MM.1S (cell line): ENCODE measurements around the gene THOC2.

ENCODE experiments used
- DNase-seq: peaks from one replicate; pipeline ENCODE4 v3.0.0-alpha.2; 2015
- H2AFZ ChIP-seq: fragments of 300-600 bp; sonication (generic); 2 replicates; pipeline ENCODE4 v1.6.0; 2016; ENCODE audit warnings: antibody characterized with exemption, low read length
- H3F3A ChIP-seq: fragments of 300-600 bp; sonication (generic); 2 replicates; pipeline ENCODE4 v1.6.1; 2016; ENCODE audit warnings: mild to moderate bottlenecking, antibody characterized with exemption, low read length, moderate library complexity, mixed read lengths; ENCODE audit not compliant: insufficient read depth
- H3K27ac ChIP-seq: fragments of 300-600 bp; sonication (generic); 2 replicates; pipeline ENCODE4 v1.5.1; 2016; ENCODE audit warnings: mild to moderate bottlenecking, low read length
- H3K27me3 ChIP-seq: fragments of 300-600 bp; sonication (generic); replicated peaks from 2 replicates; pipeline ENCODE4 v1.6.0; 2016; ENCODE audit warnings: low read length; ENCODE audit not compliant: insufficient read depth
- H3K36me3 ChIP-seq: fragments of 300-600 bp; sonication (generic); replicated peaks from 2 replicates; pipeline ENCODE4 v1.6.1; 2016; ENCODE audit warnings: mild to moderate bottlenecking, low read length, mixed read lengths; ENCODE audit not compliant: insufficient read depth
- H3K4me1 ChIP-seq: fragments of 300-600 bp; sonication (generic); 2 replicates; pipeline ENCODE4 v1.6.1; 2016; ENCODE audit warnings: low read length, mixed read lengths
- H3K4me2 ChIP-seq: fragments of 300-600 bp; sonication (generic); 2 replicates; pipeline ENCODE4 v1.6.0; 2016; ENCODE audit warnings: low read depth, low read length
- H3K4me3 ChIP-seq: fragments of 300-600 bp; sonication (generic); 2 replicates; pipeline ENCODE4 v1.5.1; 2016; ENCODE audit warnings: low read length, mixed read lengths
- H3K79me2 ChIP-seq: fragments of 300-600 bp; sonication (generic); 2 replicates; pipeline ENCODE4 v1.6.1; 2016; ENCODE audit warnings: mixed run types, low read length, mixed read lengths
- H3K9ac ChIP-seq: fragments of 300-600 bp; sonication (generic); 2 replicates; pipeline ENCODE4 v1.6.1; 2016; ENCODE audit warnings: low read length, mixed read lengths
- H3K9me2 ChIP-seq: fragments of 300-600 bp; sonication (generic); replicated peaks from 2 replicates; pipeline ENCODE4 v1.6.1; 2016; ENCODE audit warnings: mild to moderate bottlenecking, low read length, mixed read lengths; ENCODE audit not compliant: insufficient read depth
- H3K9me3 ChIP-seq: fragments of 300-600 bp; sonication (generic); replicated peaks from 2 replicates; pipeline ENCODE4 v1.6.1; 2016; ENCODE audit warnings: mild to moderate bottlenecking, low read length, mixed read lengths; ENCODE audit not compliant: insufficient read depth
- H4K20me1 ChIP-seq: fragments of 300-600 bp; sonication (generic); 2 replicates; pipeline ENCODE4 v1.6.1; 2016; ENCODE audit warnings: mild to moderate bottlenecking, low read length, moderate library complexity, mixed read lengths; ENCODE audit not compliant: insufficient read depth
- EZH2 ChIP-seq: fragments of 300-600 bp; sonication (generic); optimal IDR thresholded peaks from 2 replicates; pipeline ENCODE3; 2017; ENCODE audit warnings: low read depth, mild to moderate bottlenecking, antibody characterized with exemption, low read length, mixed read lengths
- EZH2phosphoT487 ChIP-seq: fragments of 300-600 bp; sonication (generic); IDR thresholded peaks from 2 replicates; pipeline ENCODE4 v1.6.1; 2018; ENCODE audit warnings: antibody characterized with exemption, low read length
- TF ChIP-seq, protein P1 (sequence below): fragments of 300-600 bp; sonication (generic); IDR thresholded peaks from 2 replicates; pipeline ENCODE4 v1.5.1; 2016; ENCODE audit warnings: antibody characterized with exemption, low read length, mixed read lengths

Gene THOC2

DNA sequence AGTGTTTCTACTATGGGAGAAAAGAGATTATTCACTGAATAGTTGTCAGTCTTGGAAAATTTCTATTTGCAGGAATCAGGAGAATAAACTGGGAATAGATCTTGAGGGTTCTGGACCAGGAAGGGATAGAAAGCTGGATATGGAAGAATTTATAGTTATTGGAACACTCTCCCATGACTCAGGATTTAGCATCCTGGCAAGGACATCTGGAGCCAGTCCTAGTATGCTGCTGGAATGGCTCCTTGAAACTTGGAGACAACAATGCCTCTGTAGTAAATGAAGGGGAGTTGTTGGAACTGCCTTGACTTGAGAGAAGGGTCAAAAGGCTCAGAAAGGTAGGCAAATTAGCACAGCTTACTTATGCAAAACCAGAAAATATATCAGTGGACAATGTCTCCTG is 23.5 kb upstream of the THOC2 start:
- H3K9ac ChIP-seq = no peak overlapping the region

DNA sequence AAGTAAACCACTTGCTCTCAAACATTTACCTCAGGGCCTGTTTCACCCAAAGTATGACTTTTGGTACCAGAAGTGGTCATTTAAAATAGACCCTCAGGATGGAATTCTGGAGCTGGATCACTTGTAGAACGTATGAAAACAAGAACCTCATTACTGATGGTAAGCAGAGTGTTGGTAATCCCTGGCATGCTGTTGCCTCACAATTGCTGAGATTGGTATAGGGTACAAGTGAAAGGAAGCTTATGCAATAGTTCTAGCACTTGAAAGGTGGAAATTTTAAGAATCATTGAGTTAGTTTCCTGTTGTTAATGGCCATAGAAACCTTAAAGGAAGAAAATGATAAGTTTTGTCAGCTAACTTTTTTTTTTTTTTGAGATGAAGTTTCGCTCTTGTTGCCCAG is 22.3 kb upstream of the THOC2 start:
- Histone ChIP-seq H3K36me3 (no peaks in the 10 kb centered on the region), H3K4me2 (no peak overlapping the region), H3K4me3 (no peak overlapping the region), H4K20me1 (no peaks in the 10 kb centered on the region), H3K27ac (no peak overlapping the region), H3K9me2 (no peaks in the 10 kb centered on the region), H3F3A (no peaks in the 10 kb centered on the region), H3K79me2 (no peaks in the 10 kb centered on the region), H3K9ac (no peak overlapping the region), H3K4me1 (no peaks in the 10 kb centered on the region), H3K27me3 (no peaks in the 10 kb centered on the region), H2AFZ (no peak overlapping the region), H3K9me3 (no peaks in the 10 kb centered on the region)
- no peak for TF ChIP-seq EZH2phosphoT487
- TF ChIP-seq, protein P1, sequence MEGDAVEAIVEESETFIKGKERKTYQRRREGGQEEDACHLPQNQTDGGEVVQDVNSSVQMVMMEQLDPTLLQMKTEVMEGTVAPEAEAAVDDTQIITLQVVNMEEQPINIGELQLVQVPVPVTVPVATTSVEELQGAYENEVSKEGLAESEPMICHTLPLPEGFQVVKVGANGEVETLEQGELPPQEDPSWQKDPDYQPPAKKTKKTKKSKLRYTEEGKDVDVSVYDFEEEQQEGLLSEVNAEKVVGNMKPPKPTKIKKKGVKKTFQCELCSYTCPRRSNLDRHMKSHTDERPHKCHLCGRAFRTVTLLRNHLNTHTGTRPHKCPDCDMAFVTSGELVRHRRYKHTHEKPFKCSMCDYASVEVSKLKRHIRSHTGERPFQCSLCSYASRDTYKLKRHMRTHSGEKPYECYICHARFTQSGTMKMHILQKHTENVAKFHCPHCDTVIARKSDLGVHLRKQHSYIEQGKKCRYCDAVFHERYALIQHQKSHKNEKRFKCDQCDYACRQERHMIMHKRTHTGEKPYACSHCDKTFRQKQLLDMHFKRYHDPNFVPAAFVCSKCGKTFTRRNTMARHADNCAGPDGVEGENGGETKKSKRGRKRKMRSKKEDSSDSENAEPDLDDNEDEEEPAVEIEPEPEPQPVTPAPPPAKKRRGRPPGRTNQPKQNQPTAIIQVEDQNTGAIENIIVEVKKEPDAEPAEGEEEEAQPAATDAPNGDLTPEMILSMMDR = no peak
- no peak for TF ChIP-seq EZH2
- DNase-seq = no peak

More for the DNA sequence above, 23.5 kb upstream of the THOC2 start:
- Histone ChIP-seq H4K20me1 (no peaks in the 10 kb centered on the region), H3K4me3 (no peak overlapping the region), H3K27ac (no peak overlapping the region), H3K4me1 (no peaks in the 10 kb centered on the region), H3F3A (no peaks in the 10 kb centered on the region), H3K9me3 (no peaks in the 10 kb centered on the region), H3K36me3 (no peaks in the 10 kb centered on the region), H3K9me2 (no peaks in the 10 kb centered on the region), H3K79me2 (no peaks in the 10 kb centered on the region), H3K4me2 (no peak overlapping the region), H2AFZ (no peak overlapping the region), H3K27me3 (no peaks in the 10 kb centered on the region)
- DNase-seq = no peak
- no peak for TF ChIP-seq EZH2
- TF ChIP-seq, protein P1 = no peak
- TF ChIP-seq EZH2phosphoT487 = no peak

DNA sequence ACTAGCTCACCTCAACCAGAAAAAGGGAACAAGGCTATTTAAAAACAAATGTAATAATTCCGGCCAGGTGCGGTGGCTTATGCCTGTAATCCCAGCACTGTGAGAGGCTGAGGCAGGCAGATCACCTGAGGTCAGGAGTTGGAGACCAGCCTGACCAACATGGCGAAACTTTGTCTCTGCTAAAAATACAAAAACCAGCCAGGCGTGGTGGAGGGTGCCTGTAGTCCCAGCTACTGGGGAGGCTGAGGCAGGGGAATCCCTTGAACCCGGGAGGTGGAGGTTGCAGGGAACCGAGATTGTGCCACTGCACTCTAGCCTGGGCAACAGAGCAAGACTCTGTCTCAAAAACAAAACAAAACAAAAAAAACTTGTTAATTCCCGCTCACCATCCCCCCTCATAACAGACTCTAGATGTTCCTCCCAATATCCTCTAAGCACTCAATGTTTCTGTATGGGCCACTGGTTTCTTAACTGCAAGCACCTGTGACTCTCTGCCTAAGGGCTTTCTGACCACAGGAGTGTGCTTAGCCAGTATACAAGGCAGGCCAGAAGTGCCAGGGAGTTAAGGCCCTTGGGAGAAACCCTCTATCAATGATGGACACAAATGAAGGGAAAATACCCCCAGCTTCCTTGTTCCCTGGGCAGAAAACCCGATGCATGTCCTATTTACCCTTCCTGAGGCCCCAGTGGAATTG is 21.0 kb upstream of the THOC2 start:
- Histone ChIP-seq H3F3A (no peaks in the 10 kb centered on the region), H3K27me3 (no peaks in the 10 kb centered on the region), H3K27ac (no peak overlapping the region), H3K9me3 (no peaks in the 10 kb centered on the region), H3K36me3 (no peaks in the 10 kb centered on the region), H2AFZ (no peak overlapping the region), H3K4me1 (no peaks in the 10 kb centered on the region), H3K4me3 (no peak overlapping the region), H3K9me2 (no peaks in the 10 kb centered on the region), H3K9ac (no peak overlapping the region), H3K79me2 (no peaks in the 10 kb centered on the region), H3K4me2 (no peak overlapping the region), H4K20me1 (no peaks in the 10 kb centered on the region)
- TF ChIP-seq EZH2 (no peak), EZH2phosphoT487 (no peak)
- TF ChIP-seq, protein P1 = no peak
- DNase-seq = no peak
